Vagina (tissue), 2 donors: ENCODE data around the gene TMEM63B. TPM values are rescaled to one million over a fixed set of nuclear protein-coding genes. Genes with fewer than 3 reads are reported as not detected.

Experiments
- DNase-seq, 2 donors: peaks; one replicate each; pipeline ENCODE4 v3.0.0-alpha.2; 2017; ENCODE audit errors: extremely low spot score in 2 of 2
- H3K27ac ChIP-seq: fragments of 200-600 bp; sonication (generic); one replicate; pipeline ENCODE4 v1.5.1; 2019
- H3K27me3 ChIP-seq: fragments of 200-600 bp; sonication (generic); one replicate; pipeline ENCODE4 v1.5.1; 2019
- H3K36me3 ChIP-seq, 2 donors: fragments of 200-600 bp; sonication (generic); one replicate each; pipeline ENCODE4 v1.5.1; 2017 to 2019
- H3K4me1 ChIP-seq: fragments of 200-600 bp; sonication (generic); one replicate; pipeline ENCODE4 v1.5.1; 2019
- H3K4me3 ChIP-seq, 2 donors: fragments of 200-600 bp; sonication (generic); 1 replicate in 1 of 2; 2 replicates in 1 of 2; pipeline ENCODE4 v1.5.1; 2016 to 2019
- H3K9me3 ChIP-seq: fragments of 200-600 bp; sonication (generic); one replicate; pipeline ENCODE4 v1.5.1; 2019
- POLR2A ChIP-seq, 2 donors: fragments of 450-650 bp; IDR thresholded peaks; one replicate each; pipeline ENCODE4 v1.6.1; 2017; ENCODE audit warnings: antibody characterized with exemption in 2 of 2, mild to moderate bottlenecking in 2 of 2, moderate library complexity in 2 of 2
- POLR2AphosphoS5 ChIP-seq, 2 donors: sonication (generic); formaldehyde crosslinking; IDR thresholded peaks; one replicate each; pipeline ENCODE4 v1.9.0; 2017; ENCODE audit warnings: antibody characterized with exemption in 2 of 2, mild to moderate bottlenecking in 2 of 2, low read depth in 1 of 2; ENCODE audit not compliant: insufficient read depth in 1 of 2
- intact Hi-C: fragments of 100-400 bp; cut with DNase I; formaldehyde crosslinking; loops from one replicate; pipeline ENCODE4 v1.15.1; 2023
- total RNA-seq: library from RNA; depleted of rRNA; stranded (reverse); fragments of >200 nt; gene quantifications from one replicate; pipeline ENCODE4 v1.2.3, GENCODE V29; 2016
- TF ChIP-seq, protein P1 (sequence below), 3 experiments: fragments of 450-650 bp in 2 of 3; fragments of 200-600 bp in 1 of 3; sonication (generic) in 1 of 3; IDR thresholded peaks; one replicate each; pipeline ENCODE4 v1.5.1; 2017 to 2019; ENCODE audit warnings: antibody characterized with exemption in 3 of 3, mild to moderate bottlenecking in 2 of 3, moderate library complexity in 2 of 3

TMEM63B gene
- total RNA-seq, 1 donor from 2014 or later: 32.4 TPM

DNA sequence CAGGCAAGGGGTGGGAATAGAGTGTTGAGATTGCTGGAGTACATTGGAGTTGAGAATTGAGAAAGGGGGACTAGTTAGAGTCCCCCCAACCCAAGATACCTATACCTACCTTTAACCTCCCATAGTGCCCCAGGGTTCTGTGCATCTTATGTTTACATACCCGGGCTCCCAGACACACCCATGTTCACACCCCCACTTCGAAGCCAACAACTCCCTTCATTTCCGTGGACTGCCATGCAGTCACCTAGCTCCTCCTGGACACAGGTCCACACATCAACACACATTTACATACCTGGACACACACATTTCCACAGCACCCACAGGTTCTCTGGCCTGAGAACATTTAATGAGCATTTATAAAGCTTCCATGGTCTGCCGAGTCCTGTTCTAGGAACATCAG is 5.1 kb downstream of the TMEM63B start:
- peak overlapping the region; percentile 54 for H3K27ac ChIP-seq
- intact Hi-C loops: no loop called here
- peaks cover 0 to 12% of the 10 kb centered on the region in 2 donors for H3K36me3 ChIP-seq
- no peak overlapping the region for H3K4me3 ChIP-seq
- TF ChIP-seq POLR2A (IDR thresholded peaks at IDR 0.05) (no peak), POLR2AphosphoS5 (IDR thresholded peaks at IDR 0.05; ENCODE audit: insufficient read depth in 1 of 2, low read depth in 1 of 2) (no peak)
- TF ChIP-seq, protein P1, sequence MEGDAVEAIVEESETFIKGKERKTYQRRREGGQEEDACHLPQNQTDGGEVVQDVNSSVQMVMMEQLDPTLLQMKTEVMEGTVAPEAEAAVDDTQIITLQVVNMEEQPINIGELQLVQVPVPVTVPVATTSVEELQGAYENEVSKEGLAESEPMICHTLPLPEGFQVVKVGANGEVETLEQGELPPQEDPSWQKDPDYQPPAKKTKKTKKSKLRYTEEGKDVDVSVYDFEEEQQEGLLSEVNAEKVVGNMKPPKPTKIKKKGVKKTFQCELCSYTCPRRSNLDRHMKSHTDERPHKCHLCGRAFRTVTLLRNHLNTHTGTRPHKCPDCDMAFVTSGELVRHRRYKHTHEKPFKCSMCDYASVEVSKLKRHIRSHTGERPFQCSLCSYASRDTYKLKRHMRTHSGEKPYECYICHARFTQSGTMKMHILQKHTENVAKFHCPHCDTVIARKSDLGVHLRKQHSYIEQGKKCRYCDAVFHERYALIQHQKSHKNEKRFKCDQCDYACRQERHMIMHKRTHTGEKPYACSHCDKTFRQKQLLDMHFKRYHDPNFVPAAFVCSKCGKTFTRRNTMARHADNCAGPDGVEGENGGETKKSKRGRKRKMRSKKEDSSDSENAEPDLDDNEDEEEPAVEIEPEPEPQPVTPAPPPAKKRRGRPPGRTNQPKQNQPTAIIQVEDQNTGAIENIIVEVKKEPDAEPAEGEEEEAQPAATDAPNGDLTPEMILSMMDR (IDR thresholded peaks at IDR 0.05): no peak
- no peaks in the 10 kb centered on the region for H3K27me3 ChIP-seq
- H3K4me1 ChIP-seq: peaks cover 45% of the 10 kb centered on the region
- no peak for DNase-seq
- no peaks in the 10 kb centered on the region for H3K9me3 ChIP-seq

DNA sequence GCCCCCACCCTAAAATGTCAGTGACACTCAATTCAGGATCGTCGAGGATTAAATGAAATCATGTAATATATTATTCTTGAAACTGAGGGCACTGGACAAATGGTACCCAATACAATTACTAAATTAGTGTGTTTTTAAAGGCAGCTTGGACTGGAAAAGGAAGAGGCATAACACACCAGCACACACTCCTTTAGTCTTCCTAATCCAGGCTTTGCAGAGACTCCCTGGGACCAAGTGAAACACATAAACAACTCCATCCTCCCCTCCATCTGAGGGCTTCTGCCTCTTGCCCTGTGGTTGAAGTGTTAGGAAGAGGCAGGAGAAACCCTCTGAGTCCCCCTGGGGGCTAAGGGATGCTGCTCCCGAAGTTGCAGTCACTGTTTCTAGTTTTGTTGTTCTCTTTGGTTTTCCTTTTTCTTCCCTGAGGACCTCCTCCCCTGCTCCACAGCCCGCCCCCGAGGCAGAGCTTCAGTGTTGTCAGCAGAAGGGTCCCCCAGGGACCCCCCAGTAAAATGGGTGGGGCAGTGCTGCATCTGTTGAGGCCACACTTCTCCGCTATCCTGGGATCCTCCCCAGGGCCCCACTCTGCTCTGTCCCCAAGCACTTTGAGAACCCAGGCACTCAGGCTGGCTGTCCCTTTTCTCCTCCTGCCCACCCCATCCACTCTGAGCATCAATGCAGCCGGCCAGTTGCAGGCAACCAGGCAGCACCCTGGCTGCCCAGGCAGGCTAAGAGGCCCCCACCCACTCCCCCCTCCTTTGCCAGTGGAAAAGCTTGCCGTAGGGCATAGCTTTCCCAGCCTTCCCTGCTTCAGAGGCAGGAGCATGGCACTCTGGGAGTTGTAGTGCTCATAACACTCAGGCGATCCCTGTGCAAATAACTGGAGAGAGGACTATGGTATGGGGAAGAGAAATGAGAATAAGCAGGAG is 5.9 kb downstream of the TMEM63B start:
- TF ChIP-seq POLR2A (IDR thresholded peaks at IDR 0.05) (no peak), POLR2AphosphoS5 (IDR thresholded peaks at IDR 0.05; ENCODE audit: insufficient read depth in 1 of 2, low read depth in 1 of 2) (peak in 1 of 2 donors; percentile 51)

DNA sequence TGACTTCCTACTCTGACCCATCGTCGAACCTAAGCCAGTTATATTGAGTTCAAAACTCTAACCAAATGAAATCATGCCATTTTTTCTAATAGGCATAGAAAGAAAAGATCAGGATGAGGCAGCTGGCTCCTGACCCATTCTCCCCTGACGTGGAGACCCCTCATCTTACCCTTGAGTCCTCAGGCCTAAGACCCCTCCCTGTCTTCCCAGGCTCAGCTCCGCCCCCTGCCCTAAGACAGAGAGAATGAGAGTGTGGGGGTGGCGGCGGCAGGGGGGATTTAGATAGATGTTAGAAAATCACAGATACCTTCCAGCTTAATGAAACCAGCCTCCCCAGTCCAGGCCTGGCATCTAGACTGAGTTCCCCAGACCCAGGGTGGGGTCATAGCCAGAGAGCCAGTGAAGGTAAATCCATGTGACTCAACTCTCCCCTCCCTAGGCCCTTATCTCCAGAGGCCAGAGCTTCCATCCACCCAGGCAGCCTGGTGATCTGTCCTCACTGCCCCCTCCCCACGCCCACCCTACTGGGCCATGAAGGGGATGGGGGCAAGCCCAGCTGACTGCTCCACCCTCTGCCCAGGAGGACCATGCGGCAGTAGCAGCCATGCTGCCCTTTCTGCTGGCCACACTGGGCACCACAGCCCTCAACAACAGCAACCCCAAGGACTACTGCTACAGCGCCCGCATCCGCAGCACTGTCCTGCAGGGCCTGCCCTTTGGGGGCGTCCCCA is 6.8 kb downstream of the TMEM63B start:
- peaks cover 0 to 17% of the 10 kb centered on the region in 2 donors for H3K36me3 ChIP-seq
- TF ChIP-seq POLR2A (IDR thresholded peaks at IDR 0.05) (no peak), POLR2AphosphoS5 (IDR thresholded peaks at IDR 0.05; ENCODE audit: insufficient read depth in 1 of 2, low read depth in 1 of 2) (no peak)
- TF ChIP-seq, protein P1 (IDR thresholded peaks at IDR 0.05): no peak

More for the DNA sequence above, 5.9 kb downstream of the TMEM63B start:
- H3K4me1 ChIP-seq: peaks cover 43% of the 10 kb centered on the region
- H3K27me3 ChIP-seq: no peaks in the 10 kb centered on the region
- H3K4me3 ChIP-seq: peak overlapping the region; percentile 12 to 17
- H3K27ac ChIP-seq: peak overlapping the region; percentile 54
- H3K36me3 ChIP-seq: peaks cover 0 to 15% of the 10 kb centered on the region in 2 donors
- DNase-seq: no peak
- intact Hi-C loops: no loop called here
- no peaks in the 10 kb centered on the region for H3K9me3 ChIP-seq

DNA sequence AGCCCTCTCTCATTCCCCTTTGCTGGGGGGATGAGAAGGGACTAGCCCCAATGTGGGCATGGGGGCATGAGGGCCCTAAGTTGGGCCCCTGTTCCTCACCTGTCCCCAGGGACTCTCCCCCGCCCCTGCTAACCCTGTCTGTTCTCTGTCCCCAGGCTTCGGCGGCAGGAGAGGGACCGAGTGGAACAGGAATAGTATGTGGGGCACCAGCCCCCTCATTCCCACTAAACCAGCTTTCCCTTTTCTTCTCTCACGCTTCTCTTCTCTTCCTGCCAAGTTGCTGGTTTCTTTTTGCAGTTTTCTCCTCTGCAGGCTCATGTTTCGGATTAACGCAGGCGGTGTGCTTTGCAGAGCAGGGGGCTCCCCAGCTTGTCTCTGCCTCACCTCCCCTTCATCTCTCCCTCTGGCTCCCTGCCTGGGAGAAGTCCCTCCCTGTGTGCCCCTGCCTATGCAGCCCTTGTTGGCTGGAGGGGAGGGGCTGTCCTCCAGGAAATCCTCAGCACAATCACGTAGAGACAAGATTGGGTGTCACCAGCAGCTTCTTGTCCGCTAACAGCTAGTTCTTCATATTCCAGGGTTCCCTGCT is 7.9 kb downstream of the TMEM63B start:
- TF ChIP-seq POLR2A (IDR thresholded peaks at IDR 0.05) (no peak), POLR2AphosphoS5 (IDR thresholded peaks at IDR 0.05; ENCODE audit: insufficient read depth in 1 of 2, low read depth in 1 of 2) (no peak)
- TF ChIP-seq, protein P1 (IDR thresholded peaks at IDR 0.05): no peak
- intact Hi-C loops: no loop called here
- H3K36me3 ChIP-seq: peaks cover 0 to 28% of the 10 kb centered on the region in 2 donors
- H3K27ac ChIP-seq: no peak overlapping the region
- H3K27me3 ChIP-seq: no peaks in the 10 kb centered on the region
- no peak overlapping the region for H3K4me3 ChIP-seq
- no peaks in the 10 kb centered on the region for H3K9me3 ChIP-seq
- no peak for DNase-seq
- H3K4me1 ChIP-seq: peaks cover 24% of the 10 kb centered on the region

More for the DNA sequence above, 6.8 kb downstream of the TMEM63B start:
- no peak for DNase-seq
- peaks cover 34% of the 10 kb centered on the region for H3K4me1 ChIP-seq
- no peaks in the 10 kb centered on the region for H3K27me3 ChIP-seq
- H3K27ac ChIP-seq: no peak overlapping the region
- intact Hi-C loops: no loop called here
- H3K9me3 ChIP-seq: no peaks in the 10 kb centered on the region
- H3K4me3 ChIP-seq: no peak overlapping the region

DNA sequence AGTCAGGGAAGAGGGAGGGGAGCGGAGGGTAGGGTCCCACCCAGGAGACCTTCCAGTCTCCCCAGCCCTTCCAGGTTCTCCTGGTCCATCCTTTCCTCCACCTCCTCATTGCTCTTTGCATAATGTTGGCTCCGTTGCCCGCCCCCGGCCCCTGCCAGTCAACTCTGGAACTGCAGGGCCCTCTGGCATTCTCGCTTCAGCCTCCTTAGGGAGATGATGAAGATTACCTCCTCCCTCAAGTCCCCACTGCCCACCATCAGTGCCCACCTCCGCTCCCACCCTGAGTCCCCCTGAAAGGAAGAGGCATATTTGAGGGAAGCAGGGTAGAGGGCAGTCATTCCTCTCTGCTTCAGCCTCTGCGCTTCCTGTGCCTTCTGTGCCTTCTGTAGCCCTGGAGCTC is 8.5 kb downstream of the TMEM63B start:
- no peak for TF ChIP-seq POLR2AphosphoS5 (IDR thresholded peaks at IDR 0.05; ENCODE audit: insufficient read depth in 1 of 2, low read depth in 1 of 2)
- no peak for TF ChIP-seq POLR2A (IDR thresholded peaks at IDR 0.05)
- TF ChIP-seq, protein P1 (IDR thresholded peaks at IDR 0.05): no peak

More for the DNA sequence above, 8.5 kb downstream of the TMEM63B start:
- Histone ChIP-seq H3K4me3 (no peak overlapping the region), H3K27ac (no peak overlapping the region), H3K9me3 (no peaks in the 10 kb centered on the region), H3K4me1 (peaks cover 24% of the 10 kb centered on the region), H3K27me3 (no peaks in the 10 kb centered on the region), H3K36me3 (peaks cover 0 to 31% of the 10 kb centered on the region in 2 donors)
- intact Hi-C loops: no loop called here
- DNase-seq: no peak
